ENCODE measurements around the gene ELOVL3.
"Not testable (repeated sequence)": the region's sequence is repeated elsewhere in the genome, so short reads cannot be mapped to it uniquely, and the experiment has no call there.

ELOVL3 gene, protein sequence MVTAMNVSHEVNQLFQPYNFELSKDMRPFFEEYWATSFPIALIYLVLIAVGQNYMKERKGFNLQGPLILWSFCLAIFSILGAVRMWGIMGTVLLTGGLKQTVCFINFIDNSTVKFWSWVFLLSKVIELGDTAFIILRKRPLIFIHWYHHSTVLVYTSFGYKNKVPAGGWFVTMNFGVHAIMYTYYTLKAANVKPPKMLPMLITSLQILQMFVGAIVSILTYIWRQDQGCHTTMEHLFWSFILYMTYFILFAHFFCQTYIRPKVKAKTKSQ

DNA sequence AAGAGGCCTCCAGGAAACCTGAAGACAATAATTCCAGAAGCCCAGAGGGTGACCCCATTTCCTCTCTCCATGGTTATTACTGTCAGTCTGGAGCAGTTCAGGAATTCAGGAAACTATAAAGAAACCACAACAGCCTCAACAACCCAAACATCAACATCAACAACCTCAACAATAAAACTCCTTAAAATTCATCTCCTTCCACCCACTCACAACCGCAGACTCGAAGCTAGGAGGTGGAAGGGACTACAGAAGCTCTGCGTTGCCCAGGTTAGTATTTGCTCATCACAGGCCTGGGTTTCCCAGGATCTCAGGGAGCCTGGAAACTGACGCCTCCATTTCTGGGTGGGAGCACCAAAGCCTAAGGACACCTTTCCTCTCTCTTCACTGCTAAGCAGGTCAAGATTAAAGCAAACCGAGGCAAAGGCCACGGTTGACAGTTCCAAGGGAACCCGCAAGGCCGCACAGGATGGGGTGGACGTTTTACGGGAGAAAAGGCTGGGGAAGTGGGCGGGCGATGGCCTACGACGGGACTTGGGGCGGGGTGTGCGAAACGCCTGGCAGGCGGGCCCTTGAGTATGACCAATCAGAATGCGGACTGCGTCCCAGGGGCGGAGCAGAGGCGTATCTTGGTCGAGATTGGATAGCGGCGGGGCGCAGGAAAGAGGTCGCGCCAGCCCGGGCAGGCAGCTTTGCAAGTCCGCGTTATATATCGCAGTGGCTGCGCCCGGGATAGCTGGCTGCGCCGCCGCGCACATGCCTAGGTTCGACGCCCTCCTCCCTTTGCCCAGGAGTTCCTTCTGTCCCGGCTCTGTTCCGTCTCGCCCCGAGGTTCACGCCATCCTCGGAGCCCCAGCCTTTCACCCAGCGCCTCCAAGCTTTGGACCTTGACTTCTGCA, at the start of gene ELOVL3:
TSS of gene ELOVL3 (plus strand) at position 654 of the 896 bp plus-strand sequence. CDS start 250 bp downstream, outside the sequence.
- DNase-seq: peak; percentile 89

DNA sequence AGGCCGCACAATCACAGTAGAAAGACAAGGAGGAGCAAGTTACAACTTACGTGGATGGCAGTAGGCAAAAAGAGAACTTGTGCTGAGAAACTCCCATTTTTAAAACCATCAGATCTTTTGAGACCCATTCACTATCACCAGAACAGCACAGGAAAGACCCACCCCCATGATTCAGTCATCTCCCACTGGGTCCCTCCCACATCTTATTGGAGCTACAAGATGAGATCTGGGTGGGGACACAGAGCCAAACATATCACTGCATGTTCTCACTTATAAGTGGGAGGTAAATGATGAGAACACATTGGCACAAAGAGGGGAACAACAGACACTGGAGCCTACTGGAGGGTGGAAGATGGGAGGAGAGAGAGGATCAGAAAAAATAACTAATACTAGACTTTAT, 41.5 kb upstream of the ELOVL3 start:
- DNase-seq: no peak

DNA sequence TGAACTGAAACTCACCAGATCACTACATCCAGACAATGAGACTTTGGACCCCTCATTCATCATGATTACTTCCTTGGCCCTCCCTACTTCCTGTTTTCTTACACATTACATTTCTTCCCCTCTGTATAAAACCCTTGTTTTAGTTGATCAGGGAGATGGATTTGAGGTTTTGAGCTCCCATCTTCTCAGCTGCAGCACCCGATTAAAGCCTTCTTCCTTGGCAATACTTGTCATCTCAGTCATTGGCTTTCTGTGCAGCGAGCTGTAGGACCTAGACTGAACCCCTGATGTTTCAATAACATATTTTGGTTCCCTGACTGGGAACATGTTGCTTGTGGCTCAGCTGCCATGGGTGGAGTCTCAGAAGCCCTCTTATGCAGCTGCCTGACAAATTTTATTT, 40.8 kb upstream of the ELOVL3 start:
- DNase-seq: no peak

DNA sequence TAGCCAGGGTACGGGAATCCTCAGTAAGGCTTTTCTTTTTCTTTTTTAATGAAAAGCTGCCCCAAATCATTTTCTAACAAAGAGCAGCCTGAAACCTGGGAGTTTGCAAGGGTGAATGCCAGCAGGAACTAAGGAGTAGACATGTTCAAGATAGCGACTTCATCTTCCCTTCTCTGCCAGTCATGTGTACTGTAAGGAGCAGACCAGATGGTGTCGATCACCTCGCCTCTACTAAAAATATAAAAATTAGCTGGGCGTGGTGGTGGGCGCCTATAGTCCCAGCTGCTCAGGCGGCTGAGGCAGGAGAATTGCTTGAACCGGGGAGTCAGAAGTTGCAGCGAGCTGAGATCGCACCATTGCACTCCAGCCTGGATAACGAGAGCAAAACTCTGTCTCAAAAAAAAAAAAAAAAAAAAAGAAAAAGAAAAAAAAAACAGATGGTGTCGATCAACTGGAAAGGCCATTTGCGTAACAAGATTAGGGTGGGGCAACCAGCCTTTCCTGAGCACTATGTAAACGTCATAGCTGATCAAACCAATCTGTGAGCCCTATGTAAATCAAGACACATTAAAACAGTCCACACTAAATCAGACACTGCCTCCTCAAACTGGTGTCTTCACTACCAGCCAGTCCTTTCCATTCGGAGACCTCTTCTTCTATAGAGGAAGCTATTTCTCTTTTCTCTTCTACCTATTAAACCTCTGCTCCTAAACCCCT, 40.1 kb upstream of the ELOVL3 start:
- DNase-seq: no peak

DNA sequence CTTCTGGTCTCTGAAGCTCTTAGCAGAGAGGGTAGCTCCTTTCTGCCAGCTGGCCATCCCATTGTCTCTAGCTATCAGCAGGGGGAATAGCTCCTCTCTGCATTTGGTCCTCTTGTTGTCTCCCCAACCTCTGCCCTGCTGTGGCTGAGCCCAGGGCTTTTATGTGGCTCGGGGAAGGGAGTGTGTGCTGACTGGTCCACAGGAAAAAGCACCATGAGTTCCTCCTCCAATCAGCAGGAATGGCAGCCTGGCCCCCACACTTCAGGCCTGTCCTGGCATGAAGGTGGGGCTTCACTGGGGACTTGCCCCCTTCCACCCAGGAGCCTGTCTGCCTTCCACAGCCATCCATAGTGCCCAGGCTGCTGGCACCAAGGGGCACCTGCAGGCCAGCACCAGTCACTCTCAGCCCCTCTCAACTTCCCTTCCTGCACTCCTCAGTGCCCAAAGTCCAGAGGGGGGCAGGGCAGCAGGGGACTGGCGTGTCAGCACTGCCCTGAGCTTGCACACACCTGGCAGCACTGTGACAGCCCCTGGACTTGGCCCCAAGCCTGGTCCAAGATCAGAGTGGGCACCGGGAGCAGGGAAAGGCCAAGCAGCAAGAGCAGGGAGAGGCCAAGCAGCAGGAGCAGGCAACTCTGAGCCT, 37.7 kb upstream of the ELOVL3 start:
- peak; percentile 4 for DNase-seq

DNA sequence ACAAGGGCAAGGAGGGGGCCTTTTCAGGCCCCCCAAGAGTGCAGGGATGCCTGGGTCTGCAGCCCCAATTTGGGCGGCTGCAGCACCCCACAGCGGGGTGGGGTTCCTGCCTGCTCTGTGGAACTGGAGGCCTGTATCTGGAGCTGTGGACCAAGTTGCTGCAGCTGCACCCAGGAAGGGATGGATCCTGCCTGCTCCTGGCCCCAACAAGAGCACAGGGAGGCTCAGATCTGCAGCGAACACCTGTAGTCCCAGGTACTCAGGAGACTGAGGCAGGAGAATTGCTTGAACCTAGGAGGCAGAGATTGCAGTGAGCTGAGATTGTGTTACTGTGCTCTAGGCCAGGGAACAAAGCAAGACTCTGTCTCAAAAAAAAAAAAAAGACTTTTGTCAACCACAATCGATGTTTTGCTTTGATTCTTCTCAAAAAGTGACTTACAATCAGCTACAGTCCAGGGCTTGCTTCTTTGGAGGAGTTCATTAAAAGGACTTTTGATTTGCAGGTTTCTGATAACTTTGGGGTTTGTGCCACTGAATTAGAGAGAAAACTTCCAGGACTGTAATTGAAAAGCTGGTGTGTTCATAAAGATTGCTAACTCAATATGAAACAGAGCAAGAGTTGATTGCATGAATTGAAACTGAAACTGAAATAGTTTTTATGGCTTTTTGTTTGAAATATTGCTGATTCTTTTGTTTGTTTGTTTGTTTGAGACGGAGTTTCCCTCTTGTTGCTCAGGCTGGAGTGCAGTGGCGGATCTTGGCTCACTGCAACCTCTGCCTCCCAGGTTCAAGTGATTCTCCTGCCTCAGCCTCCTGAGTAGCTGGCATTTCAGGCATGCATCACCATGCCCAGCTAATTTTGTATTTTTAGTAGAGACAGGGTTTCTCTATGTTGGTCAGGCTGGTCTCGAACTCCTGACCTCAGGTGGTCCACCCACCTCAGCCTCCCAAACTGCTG, 36.9 kb upstream of the ELOVL3 start:
- DNase-seq: peak; percentile 9

DNA sequence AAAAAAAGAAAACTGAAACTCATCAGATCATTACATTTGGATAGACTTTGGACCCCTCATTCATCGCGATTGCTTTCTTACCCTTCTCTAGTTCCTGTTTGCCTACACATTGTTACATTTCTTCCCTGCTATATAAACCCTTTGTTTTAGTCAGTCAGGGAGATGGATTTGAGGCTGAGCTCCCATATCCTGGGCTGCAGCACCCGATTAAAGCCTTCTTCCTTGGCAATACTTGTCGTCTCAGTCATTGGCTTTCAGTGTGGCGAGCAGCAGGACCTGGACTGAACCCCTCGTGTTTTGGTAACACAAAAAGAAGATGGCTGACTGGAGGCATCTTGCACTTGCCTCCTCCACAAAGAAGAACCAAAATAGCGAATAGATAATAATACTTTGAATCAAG, 34.1 kb upstream of the ELOVL3 start:
- DNase-seq: no peak

DNA sequence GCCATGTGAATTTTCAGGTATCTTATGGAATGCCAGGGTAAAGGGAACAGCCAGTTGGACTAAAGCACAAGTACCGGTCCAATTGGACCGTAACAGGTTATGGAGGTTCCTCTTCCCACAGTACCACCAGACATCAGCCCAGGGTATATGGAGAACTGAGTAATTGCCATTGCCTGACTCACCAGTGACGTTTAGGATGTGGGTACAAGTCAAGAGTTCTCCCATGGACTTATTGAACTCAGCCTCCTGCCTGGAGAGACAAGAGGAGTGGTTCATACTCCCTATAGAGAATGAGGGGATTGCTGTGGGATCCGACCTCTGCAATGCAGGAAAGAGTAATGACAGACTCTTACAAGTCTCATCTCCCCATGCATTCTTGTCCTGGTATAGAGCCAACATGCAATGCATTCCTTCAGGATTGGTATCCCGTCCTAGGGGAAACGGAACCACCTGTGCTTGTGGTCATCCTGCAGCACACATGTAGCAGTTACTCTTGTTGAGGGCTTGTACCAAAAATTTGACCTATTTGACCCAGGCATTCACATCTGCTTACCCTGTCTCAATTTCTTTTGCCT, 30.7 kb upstream of the ELOVL3 start:
- DNase-seq: no peak

DNA sequence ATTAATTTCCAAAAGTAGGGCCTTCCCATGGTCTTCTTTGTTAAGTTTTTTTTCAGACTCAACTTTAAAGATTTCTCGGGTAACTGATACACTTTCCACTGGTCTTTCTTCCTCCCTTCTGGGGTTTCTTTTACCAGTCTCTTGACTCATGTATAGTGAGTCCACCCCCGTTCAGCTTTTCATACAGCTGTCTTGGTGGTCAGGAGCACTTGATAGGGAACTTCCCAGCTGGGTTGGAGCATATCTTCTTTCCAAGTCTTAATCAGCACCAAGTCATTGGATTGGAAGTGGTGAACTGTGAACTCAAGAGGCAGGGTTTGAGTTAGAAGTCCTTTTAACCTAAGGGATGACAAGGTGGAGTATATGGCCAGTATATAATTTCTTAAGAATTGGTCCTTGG, 29.2 kb upstream of the ELOVL3 start:
- DNase-seq: no peak

DNA sequence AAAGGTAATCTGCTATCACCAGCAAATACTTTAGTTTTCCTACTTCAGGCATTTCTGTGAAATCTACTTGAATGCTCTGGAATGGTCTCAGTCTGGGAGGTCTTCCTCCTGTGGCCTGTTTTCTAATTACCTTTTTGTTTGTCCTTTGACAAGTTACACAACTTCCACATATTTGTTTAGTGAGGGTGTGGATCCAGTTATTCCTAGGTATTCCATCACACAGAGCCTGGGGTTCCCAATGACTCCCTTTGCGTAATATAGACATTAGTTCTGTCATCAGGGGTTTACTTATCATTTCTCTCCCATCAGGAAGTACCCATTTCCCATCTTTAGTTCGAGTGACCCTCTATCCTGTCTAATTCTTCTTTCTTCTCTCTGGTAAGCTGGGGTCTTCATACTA, 28.1 kb upstream of the ELOVL3 start:
- DNase-seq: no peak

DNA sequence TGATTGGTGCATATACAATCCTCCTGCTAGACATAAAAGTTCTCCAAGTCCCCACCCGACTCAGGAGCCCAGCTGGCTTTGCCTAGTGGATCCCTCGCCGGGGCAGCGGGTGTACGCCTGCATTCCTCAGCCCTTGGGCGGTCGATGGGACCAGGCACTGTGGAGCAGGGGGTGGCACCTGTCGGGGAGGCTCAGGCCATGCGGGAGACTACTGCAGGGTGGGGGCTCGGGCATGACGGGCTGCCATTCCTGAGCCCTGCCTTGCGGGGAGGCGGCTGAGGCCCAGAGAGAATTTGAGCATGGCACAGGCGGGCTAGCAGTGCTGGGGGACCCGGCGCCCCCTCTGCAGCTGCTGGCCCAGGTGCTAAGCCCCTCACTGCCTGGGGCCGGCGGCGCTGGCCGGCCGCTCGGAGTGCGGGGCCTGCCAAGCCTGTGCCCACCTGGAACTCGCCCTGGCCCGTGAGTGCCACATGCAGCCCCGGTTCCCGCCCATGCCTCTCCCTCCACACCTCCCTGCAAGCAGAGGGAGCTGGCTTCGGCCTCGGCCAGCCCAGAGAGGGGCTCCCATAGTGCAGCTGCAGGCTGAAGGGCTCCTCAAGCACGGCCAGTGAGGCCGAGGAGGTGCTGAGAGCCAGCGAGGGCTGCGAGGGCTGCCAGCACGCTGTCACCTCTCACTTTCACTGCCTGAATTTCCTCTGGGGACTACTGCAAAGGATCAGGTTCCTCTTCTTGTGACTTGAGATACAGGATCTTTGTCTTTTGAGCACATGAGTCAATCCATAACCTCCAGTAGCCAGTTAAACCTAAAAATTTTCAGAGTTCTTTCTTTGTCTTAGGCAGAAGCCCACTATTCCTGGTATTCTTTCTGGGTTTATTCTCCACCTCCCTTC, 25.1 kb upstream of the ELOVL3 start:
- no peak for DNase-seq

DNA sequence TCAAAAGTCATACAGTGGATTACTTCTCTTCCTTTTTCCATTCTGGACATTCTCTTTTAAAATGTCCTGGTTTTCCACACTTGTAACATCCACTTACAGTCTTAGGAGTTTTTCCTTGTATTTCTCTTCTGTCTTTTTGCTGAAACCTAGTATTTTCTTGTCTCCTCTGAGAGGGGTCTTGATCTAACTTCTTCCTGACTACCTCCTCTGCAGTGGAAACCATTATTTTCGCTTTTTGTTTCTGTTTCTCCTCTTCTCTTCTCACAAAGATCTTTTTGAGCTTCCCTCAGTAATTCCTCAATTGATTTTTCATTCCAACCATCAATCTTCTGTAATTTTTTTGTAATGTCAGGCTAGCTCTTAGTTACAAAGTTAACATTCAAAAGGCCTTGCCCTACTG, 23.7 kb upstream of the ELOVL3 start:
- no peak for DNase-seq

DNA sequence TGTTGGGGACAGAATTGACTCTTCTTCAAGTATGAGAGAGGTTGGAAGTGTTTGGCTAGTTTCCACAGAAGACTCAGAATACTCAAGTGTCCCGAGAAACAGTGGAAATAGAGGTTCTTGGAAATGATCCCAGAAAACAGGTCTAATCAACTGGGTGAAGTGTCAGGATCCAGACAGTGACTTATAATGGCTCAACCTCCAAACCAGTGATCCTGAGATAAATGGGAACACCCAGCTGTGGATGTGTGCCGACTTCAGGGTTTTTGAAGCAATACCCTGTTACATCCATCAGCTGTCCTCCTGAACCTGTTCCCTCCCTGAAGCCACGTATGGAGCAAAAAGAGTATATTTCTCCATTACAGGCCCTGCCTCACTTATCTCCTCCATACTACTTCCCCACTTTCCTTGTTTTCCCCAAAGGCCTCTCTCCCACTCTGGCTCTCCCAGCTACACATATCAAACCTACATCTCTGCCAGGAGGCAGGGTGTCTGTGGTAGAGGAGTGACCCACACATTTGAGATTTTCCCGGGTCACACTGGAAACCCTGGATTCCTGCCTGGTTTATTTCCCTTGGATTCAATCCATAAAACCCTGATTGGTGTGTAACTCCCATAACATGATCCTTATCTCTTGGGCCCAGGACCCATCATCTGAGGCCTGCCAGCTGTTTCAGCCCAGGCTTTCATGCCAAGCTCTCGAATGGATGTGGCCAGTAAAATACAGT, 17.6 kb upstream of the ELOVL3 start:
- no peak for DNase-seq

DNA sequence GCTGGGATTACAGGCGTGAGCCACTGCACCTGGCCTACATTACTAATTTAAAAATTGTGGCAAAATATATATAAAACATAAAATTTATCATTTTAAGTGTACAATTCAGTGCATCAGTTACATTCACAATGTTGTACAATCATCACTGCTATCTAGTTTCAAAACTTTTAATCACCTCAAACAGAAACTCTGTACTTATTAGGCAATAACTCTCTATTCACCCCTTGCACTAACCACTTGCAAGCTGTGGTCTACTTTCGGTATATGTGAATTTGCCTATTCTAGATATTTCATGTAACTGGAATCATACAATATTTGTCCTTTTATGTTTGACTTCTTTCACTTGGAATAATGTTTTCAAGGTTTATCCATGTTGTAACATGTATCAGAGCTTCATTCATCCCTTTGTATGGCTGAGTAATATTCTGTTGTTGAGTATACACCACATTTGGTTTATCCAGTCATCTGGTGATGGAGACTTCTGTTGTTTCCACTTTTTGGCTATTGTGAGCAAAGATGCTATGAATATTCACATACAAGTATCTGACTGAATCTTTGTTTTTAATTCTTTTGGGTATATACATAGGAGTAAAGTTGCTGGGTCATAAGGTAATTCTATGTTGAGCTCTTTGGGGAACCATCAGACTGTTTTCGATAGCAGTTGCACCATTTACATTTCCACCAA, 14.3 kb upstream of the ELOVL3 start:
- no peak for DNase-seq

DNA sequence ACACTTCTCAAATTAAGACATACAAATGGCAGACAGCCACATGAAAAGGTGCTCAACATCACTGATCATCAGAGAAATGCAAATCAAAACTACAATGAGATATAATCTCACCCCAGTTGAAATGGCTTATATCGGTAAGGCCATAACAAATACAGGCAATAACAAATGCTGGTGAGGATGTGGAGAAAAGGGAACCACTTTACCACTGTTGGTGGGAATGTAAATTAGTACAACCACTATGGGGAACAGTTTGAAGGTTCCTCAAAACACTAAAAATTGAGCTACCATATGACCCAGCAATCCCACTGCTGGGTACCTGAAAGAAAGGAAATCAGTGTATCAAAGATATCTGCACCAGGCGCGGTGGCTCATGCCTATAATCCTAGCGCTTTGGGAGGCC, 12.5 kb upstream of the ELOVL3 start:
- DNase-seq: not testable (repeated sequence)

DNA sequence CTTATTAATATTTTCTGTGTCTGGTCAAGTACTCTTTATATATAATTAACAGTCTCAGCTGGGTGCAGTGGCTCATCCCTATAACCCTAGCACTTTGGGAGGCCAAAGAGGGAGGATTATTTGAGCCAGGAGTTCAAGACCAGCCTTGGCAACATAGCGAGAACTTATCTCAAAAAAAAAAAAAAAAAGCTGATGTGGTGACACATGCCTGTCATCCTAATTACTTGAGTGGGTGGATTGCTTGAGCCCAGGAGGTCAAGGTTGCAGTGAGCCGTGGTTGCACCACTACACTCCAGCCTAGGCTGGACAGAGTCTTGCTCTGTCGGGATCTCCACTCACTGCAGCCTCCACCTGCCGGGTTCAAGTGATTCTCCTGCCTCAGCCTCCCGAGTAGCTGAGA, 6.7 kb upstream of the ELOVL3 start:
- no peak for DNase-seq

DNA sequence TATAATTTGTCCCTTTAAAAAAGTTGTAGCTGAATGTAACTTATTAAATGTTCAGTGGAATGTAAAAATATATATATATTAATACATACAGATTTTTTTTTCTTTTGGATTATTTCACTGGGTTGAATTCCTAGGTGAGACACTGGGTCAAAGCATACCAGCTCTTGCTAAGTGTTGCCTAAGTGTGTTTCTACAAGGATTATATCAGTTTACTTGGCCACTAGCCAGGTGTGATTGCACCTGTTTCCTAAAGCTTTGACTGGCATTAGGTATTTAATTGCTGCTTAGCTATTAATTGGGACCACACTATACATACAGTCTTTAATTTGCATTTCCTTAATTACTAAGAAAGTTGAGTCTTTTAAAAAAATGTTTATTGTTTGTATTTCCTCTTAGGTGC, 5.5 kb upstream of the ELOVL3 start:
- DNase-seq: no peak

DNA sequence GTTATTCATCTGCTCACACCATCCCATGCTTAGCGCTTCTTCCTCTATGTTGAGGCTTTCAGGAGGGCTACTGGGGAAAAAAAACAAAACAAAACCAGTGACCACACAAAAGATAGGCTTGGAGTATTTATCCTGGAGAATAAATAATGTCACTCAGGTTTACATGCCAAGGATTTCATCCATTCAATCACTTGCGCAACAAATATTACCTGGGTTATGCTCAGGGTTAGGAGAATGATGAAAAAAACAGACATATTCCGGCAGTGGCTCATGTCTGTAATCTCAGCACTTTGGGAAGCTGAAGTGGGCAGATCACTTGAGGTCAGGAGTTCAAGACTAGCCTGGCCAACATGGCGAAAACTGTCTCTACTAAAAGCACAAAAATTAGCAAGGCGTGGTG, 3.3 kb upstream of the ELOVL3 start:
- DNase-seq: no peak

DNA sequence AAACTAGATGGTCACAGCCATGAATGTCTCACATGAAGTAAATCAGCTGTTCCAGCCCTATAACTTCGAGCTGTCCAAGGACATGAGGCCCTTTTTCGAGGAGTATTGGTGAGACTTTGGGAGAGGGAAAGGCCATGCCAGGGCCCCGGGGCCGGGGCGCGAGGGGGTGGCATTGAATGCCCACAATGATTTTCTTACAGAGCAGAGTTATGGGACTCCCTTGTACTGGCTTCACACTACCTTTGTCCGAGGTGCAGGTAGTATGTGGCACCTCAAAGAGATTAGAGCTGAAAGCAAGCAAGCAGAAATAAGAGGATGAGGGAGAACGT, 407 bp downstream of the ELOVL3 start:
- DNase-seq: no peak
